HCT116 (cell line): Measurements from ENCODE around the gene CHST11. TPM values are rescaled to one million over a fixed set of nuclear protein-coding genes. Genes with fewer than 3 reads are reported as not detected.

Source experiments
- ATAC-seq: fragments of 200-7000 bp; cut with Tn5 transposase; 2 replicates; pipeline ENCODE4 v1.9.1; 2020; ENCODE audit warnings: mild to moderate bottlenecking, moderate library complexity
- BruUV-seq: library from RNA; stranded (reverse); fragments of 400-500 nt; replicated peaks from 2 replicates; lab custom pipeline; 2021; lab: Mats Ljungman, UMichigan
- CTCF ChIA-PET: fragments of 300-600 bp; sonication (Branson Sonifier 250); formaldehyde crosslinking; loops from one replicate; lab custom pipeline; 2021; ENCODE audit warnings: antibody characterized with exemption; lab: Charles Lee
- POLR2A ChIA-PET: fragments of 300-600, 350-600 bp; sonication (Branson Sonifier 250); formaldehyde crosslinking; loops from one replicate; lab custom pipeline; 2021; ENCODE audit warnings: antibody characterized with exemption; lab: Charles Lee
- RAD21 ChIA-PET, 2 experiments: fragments of 300-600 bp; sonication (Branson Sonifier 250); formaldehyde crosslinking; loops; one replicate each; lab custom pipeline; 2023; ENCODE audit warnings: low total read pairs in 2 of 2; ENCODE audit not compliant: uncharacterized antibody in 2 of 2, unreplicated experiment in 2 of 2, low non-redundant PET in 1 of 2; lab: Charles Lee
- DNase-seq: peaks from one replicate; pipeline ENCODE4 v3.0.0-alpha.2; 2010; ENCODE audit warnings: low read depth, low spot score
- H2AFZ ChIP-seq: fragments of 200-600 bp; shearing (Covaris generic), sonication (generic); 2 replicates; pipeline ENCODE4 v1.6.1; 2017; ENCODE audit warnings: low read depth, mixed run types, mixed read lengths, antibody characterized with exemption, low read length; ENCODE audit not compliant: poor library complexity, severe bottlenecking
- H3K27ac ChIP-seq: 2 replicates; pipeline ENCODE4 v1.5.1; 2012; ENCODE audit warnings: low read depth, low read length
- H3K27me3 ChIP-seq: fragments of 200-600 bp; sonication (generic); 2 replicates; pipeline ENCODE4 v1.6.1; 2016; ENCODE audit warnings: mixed run types, low read length, mixed read lengths; ENCODE audit not compliant: insufficient read depth
- H3K36me3 ChIP-seq, 2 experiments: fragments of 200-500 bp in 1 of 2; fragments of 200-600 bp in 1 of 2; sonication (Bioruptor generic) in 1 of 2; sonication (generic) in 1 of 2; 2 replicates each; pipeline versions ENCODE4 v1.5.1 to v1.6.1; 2014 to 2016; ENCODE audit warnings: low read length in 2 of 2, inconsistent platforms in 1 of 2, mixed read lengths in 1 of 2, mixed run types in 1 of 2; ENCODE audit not compliant: insufficient read depth in 2 of 2, control insufficient read depth in 1 of 2
- H3K4me1 ChIP-seq, 2 experiments: fragments of 200-600 bp in 1 of 2; sonication (generic) in 1 of 2; 2 replicates each; pipeline versions ENCODE4 v1.5.1 to v1.6.1; 2012 to 2017; ENCODE audit warnings: low read length in 2 of 2, inconsistent platforms in 1 of 2, mild to moderate bottlenecking in 1 of 2, mixed read lengths in 1 of 2, mixed run types in 1 of 2, moderate library complexity in 1 of 2; ENCODE audit not compliant: insufficient read depth in 2 of 2, control insufficient read depth in 1 of 2
- H3K4me2 ChIP-seq: fragments of 200-600 bp; sonication (generic); 2 replicates; pipeline ENCODE4 v1.6.1; 2017; ENCODE audit warnings: mixed run types, low read length, mixed read lengths
- H3K4me3 ChIP-seq, 2 experiments: fragments of 200-600 bp in 1 of 2; sonication (generic) in 1 of 2; replicated peaks in 1 of 2; 2 replicates each; pipeline ENCODE4 v1.5.1; 2011 to 2016; ENCODE audit warnings: low read length in 2 of 2, control low read depth in 1 of 2, low read depth in 1 of 2, mild to moderate bottlenecking in 1 of 2, mixed read lengths in 1 of 2, mixed run types in 1 of 2
- H3K79me2 ChIP-seq: fragments of 200-600 bp; sonication (generic); 2 replicates; pipeline ENCODE4 v1.6.1; 2017; ENCODE audit warnings: mild to moderate bottlenecking, mixed run types, low read length, moderate library complexity, mixed read lengths; ENCODE audit not compliant: insufficient read depth
- H3K9ac ChIP-seq: fragments of 200-600 bp; sonication (generic); 2 replicates; pipeline ENCODE4 v1.6.1; 2016; ENCODE audit warnings: low read length, mixed read lengths
- H3K9me2 ChIP-seq: fragments of 200-600 bp; sonication (generic), shearing (Covaris generic); 2 replicates; pipeline ENCODE4 v1.6.1; 2017; ENCODE audit warnings: mixed run types, mild to moderate bottlenecking, moderate library complexity; ENCODE audit not compliant: insufficient read depth
- H3K9me3 ChIP-seq, 2 experiments: fragments of 200-500 bp in 1 of 2; fragments of 200-600 bp in 1 of 2; sonication (Bioruptor generic) in 1 of 2; sonication (generic) in 1 of 2; 2 replicates each; pipeline ENCODE4 v1.6.1; 2014 to 2017; ENCODE audit warnings: low read length in 2 of 2, mixed read lengths in 2 of 2, inconsistent platforms in 1 of 2, low read depth in 1 of 2, mild to moderate bottlenecking in 1 of 2, mixed run types in 1 of 2, moderate library complexity in 1 of 2; ENCODE audit not compliant: control insufficient read depth in 1 of 2, insufficient read depth in 1 of 2
- H4K20me1 ChIP-seq: fragments of 200-600 bp; sonication (generic), shearing (Covaris generic); 2 replicates; pipeline ENCODE4 v1.6.1; 2017; ENCODE audit warnings: mixed run types, mild to moderate bottlenecking, moderate library complexity; ENCODE audit not compliant: insufficient read depth
- CEBPB ChIP-seq: IDR thresholded peaks from 2 replicates; pipeline ENCODE4 v1.6.1; 2012; ENCODE audit warnings: low read depth
- ELF1 ChIP-seq: IDR thresholded peaks from 2 replicates; pipeline ENCODE4 v1.6.1; 2012; ENCODE audit warnings: low read depth, borderline replicate concordance
- EZH2 ChIP-seq: fragments of 200-600 bp; sonication (generic); IDR thresholded peaks from 2 replicates; pipeline ENCODE4 v1.6.1; 2017; ENCODE audit warnings: antibody characterized with exemption, mixed run types
- EZH2phosphoT487 ChIP-seq: fragments of 200-600 bp; IDR thresholded peaks from 2 replicates; pipeline ENCODE4 v1.6.1; 2018; ENCODE audit warnings: antibody characterized with exemption, borderline replicate concordance
- FOSL1 ChIP-seq: IDR thresholded peaks from 2 replicates; pipeline ENCODE4 v1.6.1; 2012; ENCODE audit warnings: low read depth
- JUND ChIP-seq: IDR thresholded peaks from 2 replicates; pipeline ENCODE4 v1.6.1; 2012
- POLR2A ChIP-seq: IDR thresholded peaks from 2 replicates; pipeline ENCODE4 v1.7.0; 2011; ENCODE audit warnings: borderline replicate concordance; ENCODE audit not compliant: insufficient read depth, insufficient read length; ENCODE audit errors: extremely low read depth
- TCF7L2 ChIP-seq: IDR thresholded peaks from 2 replicates; pipeline ENCODE4 v1.7.0; 2011; ENCODE audit warnings: borderline replicate concordance, inconsistent platforms; ENCODE audit not compliant: insufficient read depth, insufficient read length; ENCODE audit errors: extremely low read depth
- ZFX ChIP-seq: fragments of 450-650 bp; IDR thresholded peaks from 2 replicates; pipeline ENCODE4 v1.6.1; 2017
- ZNF274 ChIP-seq: fragments of 200-500 bp; sonication (Bioruptor generic); IDR thresholded peaks from 2 replicates; pipeline ENCODE4 v1.6.1; 2014; ENCODE audit warnings: mild to moderate bottlenecking, low read depth, low read length, inconsistent platforms
- intact Hi-C: fragments of 100-400 bp; cut with micrococcal nuclease; formaldehyde crosslinking; loops from 2 replicates; pipeline ENCODE4 v1.10.0; 2022
- total RNA-seq: library from RNA; stranded (reverse); gene quantifications from one replicate; pipeline ENCODE4 v1.2.1, GENCODE V29; 2021; ENCODE audit not compliant: unreplicated experiment
- TF ChIP-seq, protein P1 (sequence below): IDR thresholded peaks from 2 replicates; pipeline ENCODE4 v1.6.1; 2012
- TF ChIP-seq, protein P2 (sequence below): IDR thresholded peaks from 2 replicates; pipeline ENCODE4 v1.6.1; 2012; ENCODE audit warnings: low read depth

Gene CHST11
- total RNA-seq, 1 experiment from 2014 or later = 10.1 TPM

DNA sequence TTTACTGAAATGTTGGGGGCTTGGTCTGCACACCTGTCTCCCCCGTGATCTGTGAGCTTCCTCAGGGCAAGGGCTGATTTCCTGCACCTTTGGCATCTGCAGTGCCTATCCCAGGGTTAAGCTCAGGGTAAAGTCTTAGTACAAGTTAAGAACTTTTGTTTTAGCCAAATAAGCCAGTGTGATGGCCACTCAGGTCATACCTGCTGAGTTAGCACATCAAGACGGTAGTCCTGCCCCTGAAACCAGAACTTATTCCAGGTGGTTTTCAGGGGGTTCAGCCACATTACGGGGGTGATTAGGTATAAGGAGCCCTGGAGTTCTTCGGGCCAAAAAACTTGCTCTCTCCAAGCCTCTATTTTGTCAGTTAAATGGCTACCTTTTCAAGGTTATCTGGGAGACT, 21.6 kb upstream of the CHST11 start:
- no TSS peak for BruUV-seq
- no peak overlapping the region for H3K4me3 ChIP-seq
- ChIA-PET RAD21 (no interaction called here), POLR2A (no interaction called here), CTCF (no interaction called here)
- no peak overlapping the region for H3K9ac ChIP-seq
- H3K9me2 ChIP-seq = no peaks in the 10 kb centered on the region; the same call in 1 of the 2 replicates
- H3K36me3 ChIP-seq = no peaks in the 10 kb centered on the region
- H3K27ac ChIP-seq = no peak overlapping the region
- no peaks in the 10 kb centered on the region for H3K27me3 ChIP-seq
- intact Hi-C loops = no loop called here
- TF ChIP-seq ZNF274 = no peak
- TF ChIP-seq FOSL1 = no peak
- TF ChIP-seq ELF1 = no peak
- no peak for TF ChIP-seq CEBPB
- no peak for TF ChIP-seq POLR2A
- no peak for TF ChIP-seq EZH2
- TF ChIP-seq, protein P1, sequence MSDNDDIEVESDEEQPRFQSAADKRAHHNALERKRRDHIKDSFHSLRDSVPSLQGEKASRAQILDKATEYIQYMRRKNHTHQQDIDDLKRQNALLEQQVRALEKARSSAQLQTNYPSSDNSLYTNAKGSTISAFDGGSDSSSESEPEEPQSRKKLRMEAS = no peak
- TF ChIP-seq EZH2phosphoT487 = no peak
- TF ChIP-seq JUND = no peak
- TF ChIP-seq, protein P2, sequence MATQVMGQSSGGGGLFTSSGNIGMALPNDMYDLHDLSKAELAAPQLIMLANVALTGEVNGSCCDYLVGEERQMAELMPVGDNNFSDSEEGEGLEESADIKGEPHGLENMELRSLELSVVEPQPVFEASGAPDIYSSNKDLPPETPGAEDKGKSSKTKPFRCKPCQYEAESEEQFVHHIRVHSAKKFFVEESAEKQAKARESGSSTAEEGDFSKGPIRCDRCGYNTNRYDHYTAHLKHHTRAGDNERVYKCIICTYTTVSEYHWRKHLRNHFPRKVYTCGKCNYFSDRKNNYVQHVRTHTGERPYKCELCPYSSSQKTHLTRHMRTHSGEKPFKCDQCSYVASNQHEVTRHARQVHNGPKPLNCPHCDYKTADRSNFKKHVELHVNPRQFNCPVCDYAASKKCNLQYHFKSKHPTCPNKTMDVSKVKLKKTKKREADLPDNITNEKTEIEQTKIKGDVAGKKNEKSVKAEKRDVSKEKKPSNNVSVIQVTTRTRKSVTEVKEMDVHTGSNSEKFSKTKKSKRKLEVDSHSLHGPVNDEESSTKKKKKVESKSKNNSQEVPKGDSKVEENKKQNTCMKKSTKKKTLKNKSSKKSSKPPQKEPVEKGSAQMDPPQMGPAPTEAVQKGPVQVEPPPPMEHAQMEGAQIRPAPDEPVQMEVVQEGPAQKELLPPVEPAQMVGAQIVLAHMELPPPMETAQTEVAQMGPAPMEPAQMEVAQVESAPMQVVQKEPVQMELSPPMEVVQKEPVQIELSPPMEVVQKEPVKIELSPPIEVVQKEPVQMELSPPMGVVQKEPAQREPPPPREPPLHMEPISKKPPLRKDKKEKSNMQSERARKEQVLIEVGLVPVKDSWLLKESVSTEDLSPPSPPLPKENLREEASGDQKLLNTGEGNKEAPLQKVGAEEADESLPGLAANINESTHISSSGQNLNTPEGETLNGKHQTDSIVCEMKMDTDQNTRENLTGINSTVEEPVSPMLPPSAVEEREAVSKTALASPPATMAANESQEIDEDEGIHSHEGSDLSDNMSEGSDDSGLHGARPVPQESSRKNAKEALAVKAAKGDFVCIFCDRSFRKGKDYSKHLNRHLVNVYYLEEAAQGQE = no peak
- TF ChIP-seq TCF7L2 = no peak
- TF ChIP-seq ZFX = no peak
- H3K79me2 ChIP-seq = no peaks in the 10 kb centered on the region
- H3K4me2 ChIP-seq = no peak overlapping the region
- no peaks in the 10 kb centered on the region for H3K4me1 ChIP-seq
- no peak for DNase-seq
- H4K20me1 ChIP-seq = no peaks in the 10 kb centered on the region
- no peak for ATAC-seq
- no peak overlapping the region for H2AFZ ChIP-seq
- no peaks in the 10 kb centered on the region for H3K9me3 ChIP-seq
